ENCODE results near the gene UBR7.

The UBR7 gene

DNA sequence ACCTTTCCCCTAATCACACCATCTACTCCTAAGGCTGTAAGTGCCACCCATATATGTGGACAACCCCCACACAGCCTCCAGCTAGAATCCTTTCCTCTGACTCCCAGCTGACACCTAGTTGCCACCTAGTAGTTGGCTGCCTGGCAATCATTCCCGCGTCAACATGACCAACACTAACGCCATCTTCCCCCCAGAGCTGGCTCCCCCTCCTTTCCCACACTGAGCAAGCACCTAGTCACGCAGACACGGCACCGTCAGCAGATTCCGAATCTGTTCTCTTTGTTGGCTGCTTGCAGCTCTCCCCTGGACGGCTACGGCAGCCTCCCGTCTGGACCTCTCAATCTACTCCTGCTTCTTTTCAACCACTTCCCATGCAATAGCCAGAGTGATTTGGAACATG lies 27.7 kb downstream of the UBR7 start:
- DNase-seq = no peak
- intact Hi-C loops (cut with DNase I) = loop anchor here (10.0 kb wide), 1 partner anchor 390 kb away; no protein-coding TSS in a partner anchor

- peak in 1 of 42 donors; percentile 34 for DNase-seq
- intact Hi-C loops (cut with DNase I) = loop anchor here (10.0 kb wide), 1 partner anchor 385 kb away; no protein-coding TSS in a partner anchor
Measured at GRCh38 chr14:93239869-93240677, 33.0 kb downstream of the UBR7 start.

- no peak for DNase-seq
- intact Hi-C loops (cut with DNase I) = no loop called here
Measured at GRCh38 chr14:93240678-93241000, 33.6 kb downstream of the UBR7 start.

DNA sequence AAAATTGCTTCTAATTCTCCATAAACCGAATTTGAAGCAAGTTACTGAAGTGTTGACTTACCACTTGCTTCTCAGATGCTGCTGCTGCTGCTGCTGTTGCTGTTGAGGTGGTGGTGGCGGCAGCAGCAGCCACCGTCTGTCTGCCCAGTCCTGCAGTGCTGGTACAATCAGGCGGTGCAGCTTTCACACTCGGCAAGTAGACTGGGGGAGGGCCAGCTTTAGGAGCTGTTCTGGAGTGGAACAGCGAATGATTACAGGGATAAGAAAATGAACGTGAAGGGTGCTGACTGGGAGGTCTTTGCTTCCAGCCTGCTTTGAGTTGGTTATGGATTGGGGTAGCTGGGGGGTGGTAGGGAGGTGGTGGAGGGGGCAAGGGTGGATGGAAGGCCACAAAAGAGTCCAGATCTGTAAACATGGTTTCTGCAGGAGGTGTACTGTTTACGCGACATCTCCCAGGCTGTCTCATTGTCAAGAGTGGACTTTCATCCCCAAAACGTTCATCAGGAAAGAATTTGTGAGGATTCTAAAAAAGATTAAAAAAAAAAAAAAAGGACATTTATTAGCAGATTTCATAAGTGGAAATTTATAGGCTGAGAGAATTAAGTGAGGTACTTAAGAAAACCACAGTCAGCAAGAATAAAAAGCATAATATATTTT lies 38.8 kb downstream of the UBR7 start:
- no peak for DNase-seq
- intact Hi-C loops (cut with DNase I) = no loop called here

- DNase-seq = no peak
- intact Hi-C loops (cut with DNase I) = no loop called here
Measured at GRCh38 chr14:93246534-93246933, 39.5 kb downstream of the UBR7 start.

- peak in 1 of 42 donors; percentile 37 for DNase-seq
- intact Hi-C loops (cut with DNase I) = no loop called here
Measured at GRCh38 chr14:93249128-93249831, 42.2 kb downstream of the UBR7 start.

GRCh38 chr14:93262446-93262845 lies 55.4 kb downstream of the UBR7 start:
- DNase-seq = no peak
- intact Hi-C loops (cut with DNase I) = no loop called here

DNA sequence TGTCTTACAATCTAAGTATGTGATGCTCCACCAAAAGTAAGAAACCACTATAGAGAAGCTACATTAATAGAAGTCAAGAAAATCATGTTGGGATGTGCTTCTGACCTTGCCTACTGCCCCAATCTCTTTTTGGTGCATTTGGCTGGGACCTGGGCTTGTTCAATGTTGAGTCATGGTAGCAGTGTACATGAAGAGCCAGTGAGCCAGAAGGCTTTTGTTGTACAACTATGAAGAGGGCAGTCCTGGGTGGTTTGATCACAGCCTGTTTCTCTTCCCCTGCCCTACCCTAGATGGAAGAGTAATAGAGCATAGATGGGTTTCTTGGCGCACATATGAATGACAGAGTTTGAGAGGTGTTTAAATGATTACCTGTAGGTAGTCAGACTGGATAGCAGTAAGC lies 56.4 kb downstream of the UBR7 start:
- intact Hi-C loops (cut with DNase I) = no loop called here
- DNase-seq = no peak

DNA sequence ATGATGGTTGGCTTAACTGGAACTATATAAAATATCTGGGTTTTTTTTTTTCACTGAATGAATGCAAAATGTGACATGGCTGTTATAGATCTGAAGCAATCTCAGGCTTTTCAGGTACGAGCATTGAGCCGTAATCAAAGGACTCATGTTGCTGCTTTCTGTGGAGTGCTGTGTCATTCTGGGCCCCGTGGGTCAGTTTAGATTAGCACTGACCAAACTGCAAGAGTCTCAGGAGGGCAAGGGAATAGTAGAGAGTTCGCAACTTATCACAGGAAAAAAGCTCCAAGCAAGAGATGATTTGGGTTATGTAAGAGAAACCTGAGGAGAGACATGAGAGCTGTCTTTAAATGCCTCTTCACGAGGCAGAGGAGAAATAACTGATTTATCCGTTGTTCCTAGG lies 59.1 kb downstream of the UBR7 start:
- intact Hi-C loops (cut with DNase I) = no loop called here
- no peak for DNase-seq

DNA sequence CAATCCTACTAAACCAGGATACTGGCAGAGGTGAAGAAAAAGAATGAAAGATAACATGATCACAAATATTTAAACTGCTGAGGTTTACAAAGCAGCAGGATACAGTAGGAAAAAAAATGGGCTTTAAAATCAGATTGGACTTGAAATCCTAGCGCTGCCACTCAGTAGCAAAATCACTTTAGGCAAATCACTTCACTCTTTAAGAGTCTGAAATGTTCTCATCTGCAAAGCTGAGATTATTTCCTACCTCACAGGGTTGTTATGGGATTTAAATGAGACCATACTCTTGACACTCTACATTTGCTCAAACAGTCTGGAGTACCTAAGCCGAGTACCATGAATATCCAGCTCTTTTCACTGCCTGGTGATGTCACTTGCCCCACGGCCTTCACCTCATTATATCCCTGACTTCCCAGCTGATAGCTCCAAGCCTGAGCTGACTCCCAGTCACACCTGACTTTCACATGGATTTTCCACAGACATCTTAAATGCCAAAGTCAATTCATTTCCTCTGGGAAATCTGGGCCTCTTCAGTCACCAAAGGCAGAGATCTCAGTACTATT lies 60.2 kb downstream of the UBR7 start:
- intact Hi-C loops (cut with DNase I) = no loop called here
- no peak for DNase-seq

DNA sequence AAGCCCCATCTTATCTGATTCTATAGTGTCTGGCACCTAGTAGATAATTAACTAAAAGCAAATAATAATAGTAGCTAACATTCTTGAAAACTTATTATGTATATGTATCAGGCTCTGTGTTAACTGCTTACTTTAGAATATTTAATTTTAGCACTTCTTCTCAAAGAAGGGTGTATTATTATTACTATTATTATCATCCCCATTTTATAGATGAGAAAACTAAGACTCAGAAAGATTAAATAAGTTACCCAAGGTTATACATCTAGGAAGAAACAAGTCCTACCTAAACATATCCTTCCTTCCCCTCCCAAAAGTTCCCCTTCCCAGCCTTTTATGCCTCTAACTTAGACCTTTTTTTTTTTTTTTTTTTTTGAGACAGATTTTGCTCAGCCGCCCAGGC lies 61.4 kb downstream of the UBR7 start:
- DNase-seq = no peak
- intact Hi-C loops (cut with DNase I) = no loop called here

- intact Hi-C loops (cut with DNase I) = no loop called here
- peak; percentile 33 to 87 (median 66) for DNase-seq
Measured at GRCh38 chr14:93269341-93270068, 62.4 kb downstream of the UBR7 start.

DNA sequence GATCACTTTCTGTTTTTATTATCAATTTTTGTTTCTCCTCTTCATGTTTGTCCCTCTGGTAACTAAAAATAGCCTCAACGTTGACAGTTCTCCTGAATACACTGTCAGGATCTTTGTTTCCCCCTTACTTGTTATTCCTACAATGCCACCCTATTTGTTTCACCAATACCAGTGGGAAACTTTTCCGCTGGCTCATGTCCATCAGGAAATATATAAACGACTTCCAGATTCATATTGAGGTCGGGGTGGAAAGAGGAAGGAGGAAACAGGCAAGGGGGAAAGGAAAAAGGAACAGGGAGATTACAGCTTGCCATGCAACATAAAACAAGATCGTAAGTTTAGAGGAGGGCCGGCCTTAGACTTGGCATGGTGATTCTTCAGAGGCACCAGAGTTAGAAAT lies 64.1 kb downstream of the UBR7 start:
- intact Hi-C loops (cut with DNase I) = no loop called here
- DNase-seq = no peak

GRCh38 chr14:93274055-93274806 lies 67.2 kb downstream of the UBR7 start:
- no peak for DNase-seq
- intact Hi-C loops (cut with DNase I) = no loop called here

- DNase-seq = no peak
- intact Hi-C loops (cut with DNase I) = no loop called here
Measured at GRCh38 chr14:93276031-93276716, 69.1 kb downstream of the UBR7 start.

Data from head of caudate nucleus (tissue), 42 donors.